ENCODE results near the gene ZNF732. TPM values are rescaled to one million over a fixed set of nuclear protein-coding genes. Genes with fewer than 3 reads are reported as not detected.

ZNF732 gene
- total RNA-seq: not detected

DNA sequence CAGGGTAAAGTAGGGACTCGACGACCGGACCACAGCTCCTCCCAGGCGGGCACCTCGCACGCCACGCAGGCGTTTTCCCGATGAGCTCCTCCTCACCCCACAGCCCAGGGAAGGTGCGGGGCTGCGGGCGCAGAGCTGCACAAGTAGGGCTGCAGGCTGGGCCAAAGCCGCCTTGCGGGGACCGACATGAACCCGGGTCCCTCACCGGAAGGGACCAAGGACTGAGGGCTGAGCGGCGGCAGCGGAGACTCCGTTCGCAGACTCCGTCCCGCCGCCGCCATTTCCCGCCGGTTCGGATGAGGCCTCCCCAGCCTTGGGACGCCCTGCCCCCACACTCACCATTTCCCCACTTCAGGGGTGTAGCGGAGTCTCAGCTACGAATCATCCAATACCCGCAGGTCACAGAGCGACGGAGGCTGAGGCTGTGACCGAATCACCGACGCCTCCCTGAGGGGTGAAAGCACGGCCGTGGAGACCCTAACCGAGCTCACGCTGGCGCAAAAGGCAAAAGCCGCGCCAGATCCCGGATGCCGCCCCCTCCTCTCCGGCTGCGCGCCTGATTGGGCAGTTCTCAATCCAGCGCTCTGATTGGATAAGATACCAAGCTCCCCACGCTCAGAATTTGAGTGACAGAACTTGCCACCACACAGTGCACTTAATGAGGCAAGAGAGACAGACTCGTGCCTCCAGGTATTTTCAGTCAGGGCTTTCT lies at the start of gene ZNF732:
ZNF732 (minus strand) TSS at position 506 of the 712 bp plus-strand sequence; CDS start at position 342, 164 bp downstream.
- ChIA-PET CTCF (no interaction called here), POLR2A (no interaction called here)
- DNase-seq (no peak), ATAC-seq (no peak)
- H3K9me3 Mint-ChIP-seq: peaks cover 40% of the 10 kb centered on the region
- intact Hi-C loops (cut with micrococcal nuclease): no loop called here
- TF ChIP-seq CTCF (IDR thresholded peaks at IDR 0.05): no peak
- H3K4me1 Mint-ChIP-seq (ENCODE audit: low read depth): peaks cover 14% of the 10 kb centered on the region
- H3K36me3 Mint-ChIP-seq (ENCODE audit: low read depth): peaks cover 25% of the 10 kb centered on the region
- H3K4me3 Mint-ChIP-seq: no peak within 1 kb of the TSS
- H3K27me3 Mint-ChIP-seq: peaks cover 26% of the 10 kb centered on the region
- no peak within 1 kb of the TSS for H3K27ac Mint-ChIP-seq

DNA sequence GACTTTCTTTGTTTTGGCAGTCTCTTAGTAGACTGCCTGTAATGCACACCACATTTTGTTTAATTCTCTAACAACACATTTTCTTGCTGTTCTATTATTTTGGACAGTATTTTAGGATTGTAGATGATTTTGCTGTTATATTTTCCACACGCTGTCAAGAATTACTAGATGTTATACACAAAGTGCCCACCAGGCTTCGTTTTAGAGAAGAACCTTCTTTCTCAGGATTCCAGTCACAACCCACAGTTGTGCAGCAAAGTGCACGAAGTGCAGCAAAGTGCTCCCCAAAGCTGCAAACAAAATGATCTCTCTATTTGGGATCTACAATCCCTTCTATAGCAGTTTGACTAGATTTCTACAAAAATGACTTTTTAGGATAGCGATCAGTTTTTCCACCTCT lies 34.7 kb upstream of the ZNF732 start:
- DNase-seq (no peak), ATAC-seq (no peak)
- ChIA-PET POLR2A (no interaction called here), CTCF (no interaction called here)
- Mint-ChIP-seq H3K27me3 (no peaks in the 10 kb centered on the region), H3K4me3 (peak overlapping the region; percentile 98), H3K9me3 (peaks cover 46% of the 10 kb centered on the region), H3K4me1 (ENCODE audit: low read depth) (peaks cover 22% of the 10 kb centered on the region), H3K27ac (peak overlapping the region; percentile 34), H3K36me3 (ENCODE audit: low read depth) (peaks cover 81% of the 10 kb centered on the region)
- intact Hi-C loops (cut with micrococcal nuclease): no loop called here
- TF ChIP-seq CTCF (IDR thresholded peaks at IDR 0.05): peak; percentile 37

- H3K27me3 Mint-ChIP-seq: no peaks in the 10 kb centered on the region
- peaks cover 42% of the 10 kb centered on the region for H3K9me3 Mint-ChIP-seq
- ChIA-PET CTCF (no interaction called here), POLR2A (interaction anchor here (0.6 to 2.0 kb wide), 5 partner anchors 9 to 280 kb away, joined by 3 to 6 read pairs (median 4); partner anchors contain the start of gene ZNF718)
- DNase-seq (no peak), ATAC-seq (no peak)
- TF ChIP-seq CTCF (IDR thresholded peaks at IDR 0.05): no peak
- H3K4me1 Mint-ChIP-seq (ENCODE audit: low read depth): peaks cover 22% of the 10 kb centered on the region
- intact Hi-C loops (cut with micrococcal nuclease): no loop called here
- H3K27ac Mint-ChIP-seq: peak overlapping the region; percentile 100
- peaks cover 72% of the 10 kb centered on the region for H3K36me3 Mint-ChIP-seq (ENCODE audit: low read depth)
- peak overlapping the region; percentile 98 for H3K4me3 Mint-ChIP-seq
Observed at GRCh38 chr4:338759-339097, 33.5 kb upstream of the ZNF732 start.

DNA sequence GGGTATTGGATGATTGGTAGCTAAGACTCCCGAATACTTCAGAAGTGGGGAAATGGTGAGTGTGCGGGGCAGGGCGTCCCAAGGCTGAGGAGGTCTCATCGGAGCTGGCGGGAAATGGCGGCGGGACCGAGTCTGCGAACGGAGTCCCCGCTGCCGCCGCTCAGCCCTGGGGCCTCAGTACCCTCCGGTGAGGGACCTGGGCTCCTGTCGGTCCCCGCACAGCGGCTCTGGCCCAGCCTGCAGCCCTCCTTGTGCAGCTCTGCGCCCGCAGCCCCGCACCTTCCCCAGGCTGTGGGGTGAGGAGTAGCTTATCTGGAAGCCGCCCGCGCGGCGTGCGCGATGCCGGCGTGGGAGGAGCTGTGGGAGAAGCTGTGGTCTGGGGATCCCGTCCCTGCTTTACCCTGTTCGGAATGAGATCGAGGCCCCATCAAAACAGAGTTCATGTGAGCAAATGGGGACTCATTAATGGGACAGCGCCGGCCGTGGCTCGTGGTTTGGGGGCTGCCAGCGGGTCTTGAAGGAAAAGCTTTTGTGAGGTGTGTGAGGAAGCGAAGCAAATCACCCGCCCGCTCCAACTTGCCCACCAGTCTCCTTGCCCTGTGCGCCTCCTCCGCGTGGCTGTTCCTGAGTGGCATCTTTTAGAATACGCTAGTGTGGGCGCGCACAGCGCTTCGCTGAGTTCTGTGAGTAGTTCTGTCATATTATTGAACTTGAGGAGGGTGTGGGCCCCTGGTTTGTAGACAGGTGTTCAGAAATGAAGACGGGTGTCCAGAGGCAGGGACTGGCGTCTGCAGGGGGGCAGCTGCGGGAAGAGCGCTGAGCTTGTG lies 32.9 kb upstream of the ZNF732 start:
- intact Hi-C loops (cut with micrococcal nuclease): no loop called here
- peak overlapping the region; percentile 98 for H3K4me3 Mint-ChIP-seq
- peaks cover 41% of the 10 kb centered on the region for H3K9me3 Mint-ChIP-seq
- peak overlapping the region; percentile 100 for H3K27ac Mint-ChIP-seq
- H3K27me3 Mint-ChIP-seq: no peaks in the 10 kb centered on the region
- no peak for TF ChIP-seq CTCF (IDR thresholded peaks at IDR 0.05)
- ChIA-PET CTCF (no interaction called here), POLR2A (interaction anchor here (0.6 to 2.0 kb wide), 7 partner anchors 10 to 280 kb away, joined by 3 to 6 read pairs (median 4); partner anchors contain the start of gene ZNF718)
- peak; percentile 52 for ATAC-seq
- peaks cover 67% of the 10 kb centered on the region for H3K36me3 Mint-ChIP-seq (ENCODE audit: low read depth)
- H3K4me1 Mint-ChIP-seq (ENCODE audit: low read depth): peaks cover 22% of the 10 kb centered on the region
- DNase-seq: peak; percentile 56
